Stimulated activated CD8-positive, alpha-beta memory T cell treated with anti-CD3 and anti-CD28 coated beads, Interleukin-15, amount 100 ng/mL, for 48 hours (primary cell): ENCODE measurements around the gene ADAMTSL1.

Source experiments
- DNase-seq, 2 donors: peaks; one replicate each; pipeline ENCODE4 v3.0.0-alpha.2; 2020; ENCODE audit warnings: low read depth in 2 of 2

ADAMTSL1 gene

GRCh38 chr9:18775930-18776329, 302.0 kb downstream of the ADAMTSL1 start:
- no peak for DNase-seq

- DNase-seq: no peak
These were observed 303.2 kb downstream of the ADAMTSL1 start for GRCh38 chr9:18776836-18777820.

GRCh38 chr9:18778147-18778546, 304.2 kb downstream of the ADAMTSL1 start:
- DNase-seq: no peak

GRCh38 chr9:18778846-18779245, 304.9 kb downstream of the ADAMTSL1 start:
- DNase-seq: no peak

- no peak for DNase-seq
These were observed 310.0 kb downstream of the ADAMTSL1 start for GRCh38 chr9:18783909-18784308.

- DNase-seq: no peak
These were observed 311.7 kb downstream of the ADAMTSL1 start for GRCh38 chr9:18785604-18786003.

- no peak for DNase-seq
These were observed 312.2 kb downstream of the ADAMTSL1 start for GRCh38 chr9:18786196-18786595.

GRCh38 chr9:18786911-18787650, 313.1 kb downstream of the ADAMTSL1 start:
- no peak for DNase-seq

- DNase-seq: no peak
These were observed 314.3 kb downstream of the ADAMTSL1 start for GRCh38 chr9:18788256-18788655.

- DNase-seq: no peak
These were observed 317.1 kb downstream of the ADAMTSL1 start for GRCh38 chr9:18791074-18791473.

GRCh38 chr9:18793122-18793521, 319.2 kb downstream of the ADAMTSL1 start:
- DNase-seq: no peak

- no peak for DNase-seq
These were observed 322.2 kb downstream of the ADAMTSL1 start for GRCh38 chr9:18795947-18796671.

- DNase-seq: no peak
These were observed 322.8 kb downstream of the ADAMTSL1 start for GRCh38 chr9:18796696-18797270.

- DNase-seq: no peak
These were observed 324.2 kb downstream of the ADAMTSL1 start for GRCh38 chr9:18798106-18798505.

- no peak for DNase-seq
These were observed 324.7 kb downstream of the ADAMTSL1 start for GRCh38 chr9:18798508-18799290.

- DNase-seq: no peak
These were observed 325.5 kb downstream of the ADAMTSL1 start for GRCh38 chr9:18799428-18799827.

GRCh38 chr9:18800579-18800978, 326.6 kb downstream of the ADAMTSL1 start:
- no peak for DNase-seq

- no peak for DNase-seq
These were observed 331.4 kb downstream of the ADAMTSL1 start for GRCh38 chr9:18805386-18805785.

- no peak for DNase-seq
These were observed 332.5 kb downstream of the ADAMTSL1 start for GRCh38 chr9:18806232-18807080.

GRCh38 chr9:18810581-18810980, 336.6 kb downstream of the ADAMTSL1 start:
- DNase-seq: no peak
